GM19035 (cell line): ENCODE data around the gene FRMPD1.

Experiments used
- ATAC-seq: cut with Tn5 transposase; IDR thresholded peaks from one replicate; pipeline ENCODE4 v1.9.1; 2021; ENCODE audit not compliant: unreplicated experiment

Gene FRMPD1

GRCh38 chr9:37769306-37769705 lies 118.6 kb downstream of the FRMPD1 start:
- no peak for ATAC-seq

GRCh38 chr9:37769995-37770394 lies 119.2 kb downstream of the FRMPD1 start:
- ATAC-seq, result no peak

GRCh38 chr9:37775216-37775919 lies 124.6 kb downstream of the FRMPD1 start:
- ATAC-seq, result no peak

- no peak for ATAC-seq
These were observed 125.6 kb downstream of the FRMPD1 start for GRCh38 chr9:37776328-37776727.

- ATAC-seq, result no peak
These were observed 127.8 kb downstream of the FRMPD1 start for GRCh38 chr9:37778534-37778933.

- no peak for ATAC-seq
These were observed 133.5 kb downstream of the FRMPD1 start for GRCh38 chr9:37784291-37784615.

GRCh38 chr9:37784616-37785483 lies 134.1 kb downstream of the FRMPD1 start, which contains the start of gene EXOSC3:
TSS of gene EXOSC3 (minus strand) at chr9:37785064. CDS start at chr9:37785044, 20 bp downstream.
- peak; percentile 89 for ATAC-seq

- ATAC-seq, result no peak
These were observed 136.3 kb downstream of the FRMPD1 start for GRCh38 chr9:37787059-37787458.

GRCh38 chr9:37788332-37788731 lies 137.6 kb downstream of the FRMPD1 start:
- no peak for ATAC-seq

- ATAC-seq, result no peak
These were observed 139.3 kb downstream of the FRMPD1 start for GRCh38 chr9:37790096-37790495.

GRCh38 chr9:37792122-37792521 lies 141.4 kb downstream of the FRMPD1 start:
- no peak for ATAC-seq

GRCh38 chr9:37796232-37796631 lies 145.5 kb downstream of the FRMPD1 start:
- ATAC-seq, result no peak
